Measurements from ENCODE around the gene TCOF1.

The TCOF1 gene

DNA sequence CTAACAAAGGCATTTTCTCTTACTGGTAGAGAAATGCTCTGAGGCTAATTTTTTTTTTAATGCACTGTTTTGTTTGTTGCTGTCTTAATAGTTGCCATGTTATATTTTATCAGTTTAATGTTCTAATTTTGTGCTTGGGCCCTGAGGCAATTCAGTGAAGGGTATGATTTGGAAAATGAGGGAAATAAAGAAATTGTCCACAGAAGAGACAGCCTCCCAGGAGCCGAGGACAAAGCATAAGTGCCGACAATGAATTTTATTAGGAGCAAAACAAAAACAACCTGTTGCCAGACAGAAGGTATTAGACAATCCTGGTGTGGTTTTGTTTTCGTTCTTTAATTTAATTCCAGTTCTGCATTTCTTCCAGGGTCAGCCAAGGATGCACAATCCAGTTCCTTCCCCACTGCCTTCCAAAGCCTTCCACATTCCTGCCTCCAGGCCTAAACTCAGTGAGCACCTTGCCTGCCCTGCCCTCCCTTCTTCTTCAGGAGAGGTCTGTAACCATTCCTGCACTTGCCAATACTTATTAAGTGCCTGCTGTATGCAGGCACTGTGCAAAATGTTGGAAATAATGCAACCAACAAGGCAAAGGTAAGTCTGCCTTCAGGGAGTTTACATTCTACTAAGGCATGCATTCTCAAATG is 4.3 kb upstream of the TCOF1 start:
- no peak for DNase-seq

DNA sequence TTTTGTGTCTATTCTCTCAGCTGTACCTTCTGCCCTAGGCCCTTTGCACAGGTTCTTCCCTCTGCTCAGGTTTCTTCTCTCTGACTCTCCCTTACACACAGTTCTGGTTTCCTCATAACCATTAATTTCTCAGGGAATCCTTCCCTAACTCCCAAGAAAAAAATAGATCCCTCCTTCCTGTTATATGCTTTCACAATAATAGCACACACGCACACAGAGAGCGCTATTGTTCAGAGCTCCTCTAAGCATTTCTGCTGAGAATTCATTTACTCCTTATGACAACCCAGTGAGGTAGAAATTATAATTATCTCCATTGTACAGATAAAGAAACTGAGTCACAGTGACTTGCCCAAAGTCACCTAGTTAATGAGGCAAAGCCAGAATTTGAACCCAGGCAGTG is 1.7 kb upstream of the TCOF1 start:
- no peak for DNase-seq

DNA sequence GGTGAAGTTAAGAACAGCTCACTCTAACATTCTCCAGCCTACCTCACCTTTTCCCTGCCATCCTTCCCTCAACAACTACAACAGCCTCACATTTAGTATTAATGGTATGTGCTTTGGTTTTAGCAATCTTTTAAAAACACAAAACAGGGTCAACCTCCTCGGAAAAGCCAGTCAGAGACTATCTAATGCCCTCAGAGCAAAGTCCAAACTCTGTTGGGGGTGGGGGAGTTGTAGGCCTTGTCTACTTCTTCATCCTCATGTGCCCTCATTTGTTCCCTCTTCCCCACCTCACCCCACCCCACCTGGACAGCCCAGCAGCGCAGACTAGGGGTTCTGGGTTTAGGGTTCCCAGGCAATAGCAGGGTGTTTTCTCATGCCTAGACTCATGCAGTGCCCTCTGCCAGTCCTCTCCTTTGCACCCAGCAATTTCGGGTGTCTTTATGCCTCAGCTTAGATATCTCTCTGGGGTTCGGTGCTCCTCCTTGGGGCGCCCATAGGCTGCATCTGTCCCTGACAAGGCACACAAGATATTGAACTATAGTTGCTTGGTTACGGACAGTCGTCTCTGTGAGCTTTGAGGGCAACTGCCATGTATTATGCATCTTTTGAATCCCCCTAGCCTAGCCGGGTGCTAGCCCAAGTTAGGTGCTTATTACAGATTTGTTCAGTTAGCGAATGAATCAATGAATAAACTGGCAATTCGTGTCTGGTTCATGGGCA is 762 bp upstream of the TCOF1 start:
- DNase-seq: no peak

DNA sequence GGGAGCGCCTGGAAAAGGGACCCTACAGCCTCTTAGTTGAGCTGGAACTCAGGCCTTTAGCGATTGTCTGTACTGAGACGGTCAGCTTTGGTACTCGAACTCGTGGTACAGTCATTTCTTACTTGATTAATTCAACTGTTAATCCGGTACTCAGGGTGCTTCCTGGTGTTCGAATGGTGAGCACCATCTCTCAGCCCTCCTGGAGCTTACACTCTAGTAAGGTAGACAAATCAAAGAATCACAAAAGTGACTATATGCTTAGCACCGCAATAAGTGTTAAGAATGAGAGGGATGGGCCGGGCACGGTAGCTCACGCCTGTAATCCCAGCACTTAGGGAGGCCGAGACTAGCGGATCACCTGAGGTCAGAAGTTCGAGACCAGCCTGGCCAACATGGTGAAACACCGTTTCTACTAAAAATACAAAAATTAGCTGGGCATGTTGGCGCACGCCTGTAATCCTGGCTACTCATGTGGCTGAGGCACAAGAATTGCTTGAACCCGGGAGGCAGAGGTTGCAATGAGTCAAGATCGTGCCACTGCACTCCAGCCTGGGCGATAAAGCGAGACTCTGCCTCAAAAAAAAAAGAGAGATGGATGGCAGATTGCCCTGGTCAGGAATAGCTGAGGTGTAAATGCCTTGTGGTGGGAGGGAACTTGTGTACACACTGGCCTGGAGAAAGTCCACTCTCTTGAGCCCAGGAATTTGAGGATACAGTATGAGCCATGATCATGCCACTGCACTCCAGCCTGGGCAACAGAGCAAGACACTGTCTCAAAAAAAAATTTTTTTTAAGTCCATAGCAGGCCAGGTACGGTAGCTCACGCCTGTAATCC is 981 bp downstream of the TCOF1 start:
- no peak for DNase-seq

DNA sequence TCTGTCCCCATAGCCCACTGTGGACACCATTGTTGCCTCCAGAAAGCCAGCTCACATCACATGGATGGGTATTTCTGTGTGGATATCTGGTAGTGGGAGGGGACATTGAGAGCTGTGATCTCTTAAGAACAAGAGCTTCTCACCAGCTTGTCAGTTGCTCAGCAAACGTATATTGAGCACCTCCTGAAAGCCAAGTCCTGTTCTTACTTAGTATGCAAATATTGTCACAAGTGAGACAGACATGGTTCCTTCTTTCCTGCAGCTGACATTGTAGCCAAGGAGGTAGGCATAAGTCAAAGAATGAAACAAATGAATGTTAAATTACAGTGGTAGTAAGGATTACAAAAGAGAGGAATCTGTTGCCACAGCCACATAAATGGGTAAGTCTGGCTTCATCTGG is 3.8 kb downstream of the TCOF1 start:
- DNase-seq: no peak

DNA sequence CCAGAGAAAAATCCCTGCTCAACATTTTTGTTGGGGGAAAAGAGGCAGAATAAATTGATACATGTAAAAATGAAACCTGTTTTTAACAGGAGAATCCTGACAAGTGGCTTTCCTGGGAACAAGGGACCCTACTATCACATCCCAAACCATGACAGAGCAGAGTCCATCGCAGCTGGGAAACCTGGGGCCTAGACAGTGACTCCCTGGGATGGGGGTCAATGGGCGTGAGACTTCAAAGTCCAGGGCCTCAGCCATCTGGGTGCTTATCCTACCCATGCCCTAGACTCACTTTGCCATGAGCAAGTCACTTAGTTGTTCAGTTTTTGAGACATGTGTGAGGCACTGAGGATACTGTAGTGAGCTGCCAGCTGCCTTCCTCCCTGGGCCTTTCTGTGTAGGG is 5.7 kb downstream of the TCOF1 start:
- no peak for DNase-seq

DNA sequence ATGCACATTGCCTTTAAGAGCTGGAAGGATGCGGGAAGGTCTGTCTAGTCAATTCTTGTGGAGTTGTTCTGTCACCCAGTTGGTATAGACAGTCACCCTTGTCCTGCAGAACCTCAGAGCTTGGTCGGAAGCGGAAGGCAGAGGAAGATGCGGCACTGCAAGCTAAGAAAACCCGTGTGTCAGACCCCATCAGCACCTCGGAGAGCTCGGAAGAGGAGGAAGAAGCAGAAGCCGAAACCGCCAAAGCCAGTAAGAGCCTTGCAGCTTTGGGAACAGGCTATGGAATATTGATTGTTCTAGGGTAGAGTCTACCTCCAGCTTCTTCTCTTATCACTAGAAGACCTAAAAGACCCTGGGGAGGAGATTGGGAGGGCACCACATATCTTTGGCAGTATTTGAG is 6.5 kb downstream of the TCOF1 start:
- DNase-seq: no peak

DNA sequence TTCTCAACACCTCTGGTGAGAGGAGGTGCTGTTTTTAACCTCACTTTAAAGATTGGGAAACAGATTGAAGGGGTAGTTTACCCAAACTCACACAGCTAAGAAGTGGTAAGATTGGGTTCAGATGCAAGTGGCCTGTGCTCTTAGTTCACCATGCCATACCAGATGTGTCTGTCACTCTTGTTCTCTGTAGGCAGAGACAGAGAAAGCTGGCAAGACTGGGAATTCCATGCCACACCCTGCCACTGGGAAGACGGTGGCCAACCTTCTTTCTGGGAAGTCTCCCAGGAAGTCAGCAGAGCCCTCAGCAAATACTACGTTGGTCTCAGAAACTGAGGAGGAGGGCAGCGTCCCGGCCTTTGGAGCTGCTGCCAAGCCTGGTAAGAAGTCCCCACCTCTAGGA is 11.0 kb downstream of the TCOF1 start:
- no peak for DNase-seq

DNA sequence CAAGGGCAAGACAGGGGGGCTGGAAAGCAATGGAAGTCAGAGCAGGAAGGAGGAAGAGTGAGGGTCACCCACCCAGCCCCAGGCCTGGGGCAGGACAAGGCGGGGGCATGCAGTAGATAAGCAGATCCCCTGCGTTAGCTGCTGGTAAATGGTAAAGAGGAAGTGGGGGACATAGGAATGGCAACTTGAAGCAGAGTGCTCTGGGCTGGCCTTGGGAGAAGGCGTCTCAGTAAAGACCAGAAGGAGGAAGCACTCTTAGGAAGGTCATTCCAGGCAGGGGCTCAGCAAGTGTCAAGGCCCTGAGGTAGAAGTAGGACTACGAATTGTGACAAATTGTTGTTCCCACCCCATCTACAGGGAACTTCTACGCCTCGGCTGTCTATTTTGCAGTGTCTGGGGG is 15.1 kb downstream of the TCOF1 start:
- no peak for DNase-seq

DNA sequence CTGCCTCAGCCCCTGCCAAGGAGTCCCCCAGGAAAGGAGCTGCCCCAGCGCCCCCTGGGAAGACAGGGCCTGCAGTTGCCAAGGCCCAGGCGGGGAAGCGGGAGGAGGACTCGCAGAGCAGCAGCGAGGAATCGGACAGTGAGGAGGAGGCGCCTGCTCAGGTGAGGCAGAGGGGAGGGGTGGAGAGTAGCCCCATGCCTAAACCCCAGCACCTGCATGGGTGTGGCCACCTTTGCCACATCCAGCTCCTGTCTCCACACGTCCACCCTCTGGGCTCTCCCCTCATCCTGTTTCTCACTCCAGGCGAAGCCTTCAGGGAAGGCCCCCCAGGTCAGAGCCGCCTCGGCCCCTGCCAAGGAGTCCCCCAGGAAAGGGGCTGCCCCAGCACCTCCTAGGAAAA is 17.2 kb downstream of the TCOF1 start:
- DNase-seq: no peak

DNA sequence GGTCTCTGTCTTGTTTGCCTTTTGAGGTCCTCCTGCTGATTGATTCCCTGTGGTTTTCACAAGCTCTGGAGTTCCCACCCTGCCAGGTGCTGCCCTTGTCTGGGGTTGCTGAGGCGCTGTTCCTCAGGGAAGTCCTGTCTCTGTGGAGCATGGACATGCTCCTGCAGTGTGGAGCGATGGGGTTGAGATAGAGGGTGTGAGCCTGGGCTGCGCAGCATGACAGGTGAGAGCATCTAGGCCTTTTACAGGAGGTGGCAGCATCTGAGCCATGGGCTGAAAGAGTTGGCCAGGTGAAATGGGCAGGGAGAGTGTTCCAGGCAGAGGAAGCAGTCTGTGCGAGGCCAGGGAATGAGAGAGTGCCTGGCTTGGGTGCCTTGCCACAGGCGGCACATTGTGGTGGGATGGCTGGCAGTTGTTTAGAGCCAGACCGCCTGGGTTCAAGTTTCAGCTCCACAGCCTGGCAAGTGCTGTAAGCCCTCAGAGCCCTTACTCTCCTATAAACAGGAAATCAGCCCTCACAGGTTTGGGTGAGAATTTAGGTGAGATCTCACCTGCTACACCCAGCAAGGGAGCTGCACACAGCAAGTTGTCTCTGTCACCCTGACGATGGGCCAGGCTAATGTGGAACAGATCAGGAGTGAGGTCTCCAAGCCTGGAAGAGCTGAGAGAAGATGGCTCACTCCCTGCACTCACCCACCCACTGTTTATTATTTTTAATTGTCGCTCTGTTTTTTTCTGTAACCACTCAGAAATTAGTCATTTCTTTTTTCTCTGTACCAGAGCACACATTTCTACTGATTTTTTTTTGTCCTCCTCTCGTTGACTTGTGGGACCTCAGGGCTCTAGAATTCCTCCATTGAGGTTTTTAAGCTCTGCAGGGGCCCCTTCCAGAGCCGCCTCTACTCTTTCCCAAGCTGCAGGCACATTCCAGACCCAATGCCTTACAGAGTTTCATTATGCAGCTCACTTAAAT is 19.6 kb downstream of the TCOF1 start:
- DNase-seq: no peak

DNA sequence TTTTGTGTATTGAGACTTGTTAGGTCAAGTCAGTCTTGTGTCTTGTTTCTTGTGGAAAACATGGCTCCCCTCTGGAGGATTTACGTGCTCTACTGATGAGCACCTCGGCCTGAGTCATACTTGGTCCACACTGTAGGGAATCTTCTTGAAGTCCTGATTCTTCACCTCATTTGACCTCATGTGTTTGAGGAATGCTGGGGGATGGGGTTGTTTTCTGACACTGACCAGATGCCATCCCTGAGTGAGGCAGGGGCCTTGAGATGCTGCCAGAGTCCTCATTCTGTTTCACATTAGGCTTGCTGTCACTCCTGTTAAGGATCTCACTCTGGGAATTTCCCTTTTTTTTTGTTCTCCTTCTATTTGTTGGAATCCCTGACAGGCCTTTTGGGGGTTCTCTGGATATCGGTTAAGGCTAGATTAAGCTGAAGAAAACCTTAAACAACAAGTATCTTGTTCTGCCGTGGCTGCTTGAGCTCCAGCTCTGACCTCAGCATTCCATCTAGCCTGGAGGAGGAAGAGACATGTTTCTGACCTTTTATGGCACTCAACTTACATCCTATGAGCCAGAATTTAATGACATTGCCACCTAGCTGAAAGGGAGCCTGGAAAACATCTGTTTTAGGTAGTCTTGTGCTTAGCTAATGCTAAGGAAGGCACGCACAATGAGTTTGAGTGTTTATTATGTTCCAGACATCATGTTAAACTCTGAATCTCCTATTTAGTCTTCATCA is 20.6 kb downstream of the TCOF1 start:
- no peak for DNase-seq

DNA sequence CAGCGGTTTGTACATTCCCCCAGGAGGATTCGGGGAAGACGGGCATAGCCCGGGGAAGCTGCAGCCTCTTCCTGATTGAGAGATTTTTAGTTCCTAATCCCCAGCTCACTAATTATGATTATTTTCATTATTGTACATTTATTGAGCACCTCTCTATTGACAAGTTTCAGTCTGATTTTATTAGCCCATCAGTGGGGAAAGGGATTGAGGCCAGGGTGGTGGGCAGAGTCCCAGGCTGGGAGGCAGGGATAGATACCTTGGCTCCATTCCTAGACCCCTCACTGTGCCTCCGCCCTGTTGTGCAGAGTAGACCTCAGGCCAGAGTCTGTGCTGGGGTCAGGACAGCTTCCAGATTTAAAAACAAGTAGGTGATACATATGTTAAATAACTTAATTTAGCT is 27.2 kb downstream of the TCOF1 start:
- DNase-seq: no peak

DNA sequence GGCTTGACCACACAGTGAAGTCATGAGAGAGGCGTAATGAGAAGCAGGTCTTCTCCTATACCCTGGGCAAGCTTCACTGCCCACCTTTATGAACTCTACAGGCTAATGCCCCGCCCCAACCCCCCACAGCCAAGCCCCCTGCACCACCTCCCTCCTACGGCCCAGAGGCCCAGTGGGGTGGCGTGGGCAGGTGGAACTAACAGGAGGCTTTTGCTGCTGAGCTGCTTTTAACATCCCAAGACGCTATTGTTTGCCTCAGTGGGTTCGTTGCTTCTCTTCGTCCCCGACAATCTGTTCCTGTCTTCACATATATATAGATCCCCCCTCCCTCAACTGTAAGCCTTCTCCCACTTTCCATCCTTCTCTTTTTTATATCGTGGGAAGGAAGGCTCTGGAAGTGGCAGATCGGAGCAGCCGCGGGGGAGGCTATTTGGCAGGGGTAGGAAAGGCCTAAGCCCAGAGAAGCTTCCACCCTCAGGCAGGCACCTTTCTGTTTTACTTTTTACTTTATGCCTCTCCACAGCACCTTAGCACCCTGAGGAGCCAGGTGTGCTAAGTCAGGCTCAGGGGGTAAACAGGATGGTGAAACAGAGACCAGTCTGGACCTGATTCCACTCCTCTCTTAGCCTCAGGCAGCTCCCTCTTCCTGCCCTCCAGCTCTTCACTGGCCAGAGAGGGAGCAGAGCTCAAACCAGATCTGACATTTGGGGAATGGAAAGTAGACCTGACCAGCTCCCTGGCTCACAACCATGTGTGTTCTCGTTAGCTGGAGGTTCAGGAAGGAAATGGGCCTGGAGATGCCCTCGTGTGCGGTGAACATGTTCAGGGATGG is 28.7 kb downstream of the TCOF1 start:
- no peak for DNase-seq

DNA sequence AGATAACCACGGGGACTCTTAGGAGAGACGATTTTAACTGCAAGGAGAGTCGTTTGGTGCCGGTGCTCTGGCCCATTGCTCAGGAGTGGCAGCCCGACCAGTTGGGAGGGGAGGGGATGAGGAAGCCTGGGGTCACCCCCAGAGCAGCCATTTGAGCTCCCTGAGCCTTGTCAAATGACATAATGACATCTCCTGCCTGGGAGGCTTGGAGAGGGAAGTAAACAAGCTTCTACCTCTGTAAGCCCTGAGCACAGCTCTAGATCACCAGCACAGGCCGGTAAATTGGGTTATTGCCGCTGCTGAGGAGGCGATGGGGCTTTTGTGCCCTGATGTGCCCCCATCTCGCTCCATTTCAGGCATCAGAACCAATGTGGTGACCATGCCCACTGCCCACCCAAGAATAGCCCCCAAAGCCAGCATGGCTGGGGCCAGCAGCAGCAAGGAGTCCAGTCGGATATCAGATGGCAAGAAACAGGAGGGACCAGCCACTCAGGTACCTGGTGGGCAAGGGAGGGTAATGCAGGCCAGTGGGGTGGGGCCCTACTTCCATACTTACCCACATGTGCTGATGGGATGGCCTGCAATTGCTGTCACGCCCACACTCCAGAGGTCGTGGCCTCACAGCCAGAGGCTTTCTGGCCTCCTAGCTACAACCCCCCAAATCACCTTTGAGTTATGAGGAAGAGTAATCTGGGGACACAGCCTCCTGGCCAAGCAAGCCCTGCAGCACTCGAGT is 32.2 kb downstream of the TCOF1 start:
- DNase-seq: no peak

DNA sequence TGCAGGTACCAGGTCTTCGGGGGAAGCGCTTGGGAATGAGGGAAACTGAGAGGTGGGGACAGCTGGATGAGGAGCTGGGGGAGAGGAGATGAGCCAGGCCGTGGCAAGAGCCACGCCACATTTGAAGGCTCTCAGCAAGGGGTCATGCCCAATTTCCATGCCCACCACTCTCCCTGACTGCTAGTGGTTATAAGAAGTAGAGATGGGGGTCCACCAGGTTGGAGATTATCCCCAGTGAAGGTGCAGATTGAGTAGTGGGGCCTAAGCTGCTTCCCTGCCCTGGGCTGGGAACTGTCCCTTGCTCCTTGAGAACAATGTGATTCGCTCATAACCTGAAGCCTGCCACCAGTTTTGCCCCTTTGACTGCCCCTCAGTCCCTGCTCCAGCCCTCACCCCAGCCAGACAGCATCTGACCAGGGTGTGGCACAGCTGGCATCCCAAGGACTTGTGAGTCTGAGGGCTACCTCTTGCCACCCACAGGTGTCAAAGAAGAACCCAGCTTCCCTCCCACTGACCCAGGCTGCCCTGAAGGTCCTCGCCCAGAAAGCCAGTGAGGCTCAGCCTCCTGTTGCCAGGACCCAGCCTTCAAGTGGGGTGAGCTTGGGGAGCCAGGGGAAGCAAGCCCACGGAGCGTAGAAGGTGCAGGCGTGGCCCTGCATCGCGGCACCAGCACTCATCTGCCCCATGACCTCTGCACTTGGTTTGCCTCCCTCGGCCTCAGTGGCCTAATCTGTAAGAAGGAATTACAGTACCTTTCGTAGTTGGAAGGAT is 33.8 kb downstream of the TCOF1 start:
- no peak for DNase-seq

DNA sequence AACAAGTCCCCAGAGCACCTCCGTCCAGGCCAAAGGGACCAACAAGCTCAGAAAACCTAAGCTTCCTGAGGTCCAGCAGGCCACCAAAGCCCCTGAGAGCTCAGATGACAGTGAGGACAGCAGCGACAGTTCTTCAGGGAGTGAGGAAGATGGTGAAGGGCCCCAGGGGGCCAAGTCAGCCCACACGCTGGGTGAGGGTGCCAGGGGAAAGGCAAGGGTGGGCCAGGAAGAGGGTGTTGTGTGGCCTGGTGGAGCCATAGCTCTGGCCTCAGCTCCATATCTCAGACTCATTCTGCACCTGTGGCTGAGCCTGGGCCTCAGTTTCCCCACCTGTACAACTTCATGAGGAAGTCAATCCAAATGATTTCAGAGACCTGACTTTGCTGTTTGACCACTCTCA is 34.5 kb downstream of the TCOF1 start:
- DNase-seq: no peak

DNA sequence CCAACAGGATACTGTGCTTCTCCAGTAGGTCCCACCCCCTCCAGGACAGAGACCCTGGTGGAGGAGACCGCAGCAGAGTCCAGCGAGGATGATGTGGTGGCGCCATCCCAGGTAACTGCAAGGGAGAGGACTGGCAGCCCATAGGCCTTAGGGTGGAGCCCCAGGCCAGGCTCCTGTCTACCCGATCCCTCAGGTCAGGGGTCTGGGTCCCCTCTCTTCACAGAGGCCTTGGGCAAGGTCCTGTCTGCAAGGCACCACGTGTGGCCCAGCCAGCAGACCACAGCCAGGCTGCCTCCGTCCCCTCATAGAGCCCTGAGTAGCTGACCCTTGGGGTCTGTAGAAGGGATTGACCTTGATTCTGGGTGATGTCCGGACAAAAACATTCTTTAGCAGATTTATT is 35.2 kb downstream of the TCOF1 start:
- no peak for DNase-seq

DNA sequence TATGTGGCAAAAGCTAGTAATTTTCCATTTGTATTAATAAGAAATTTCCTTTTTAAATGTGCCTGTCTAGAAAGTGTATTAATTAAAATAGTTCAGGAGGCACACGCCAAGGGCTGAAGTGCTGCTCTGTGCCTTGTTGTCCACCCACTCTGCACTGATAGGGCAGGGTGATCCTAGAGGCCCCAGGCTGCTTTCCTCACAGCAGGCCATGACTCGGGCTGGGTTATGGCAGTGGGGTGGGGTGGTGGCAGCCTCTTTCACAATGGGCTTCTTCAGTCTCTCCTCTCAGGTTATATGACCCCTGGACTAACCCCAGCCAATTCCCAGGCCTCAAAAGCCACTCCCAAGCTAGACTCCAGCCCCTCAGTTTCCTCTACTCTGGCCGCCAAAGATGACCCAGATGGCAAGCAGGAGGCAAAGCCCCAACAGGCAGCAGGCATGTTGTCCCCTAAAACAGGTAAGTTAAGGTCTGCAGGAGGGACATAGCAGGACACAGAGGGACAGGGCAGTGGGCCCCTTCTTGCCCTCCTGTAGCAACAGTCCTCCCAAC is 35.7 kb downstream of the TCOF1 start:
- DNase-seq: no peak

Data from NCI-H2081 treated with DMSO at 0.1 percent for 48 hours (cell line).